ENCODE measurements around the gene HSPB7. TPM values are rescaled to one million over a fixed set of nuclear protein-coding genes. Genes with fewer than 3 reads are reported as not detected.

HSPB7 gene
- total RNA-seq, 2 experiments from 2014 or later: not detected

GRCh38 chr1:15997637-15998280 is 20.1 kb downstream of the HSPB7 start:
- no peak overlapping the region for H3K27ac Mint-ChIP-seq
- intact Hi-C loops (cut with micrococcal nuclease): loop anchor here (2.0 kb wide), 1 partner anchor 207 kb away; no protein-coding TSS in a partner anchor
- H3K4me1 Mint-ChIP-seq (ENCODE audit: low read depth): no peaks in the 10 kb centered on the region
- TF ChIP-seq CTCF (IDR thresholded peaks at IDR 0.05): no peak
- H3K4me3 Mint-ChIP-seq: no peak overlapping the region
- no peak for ATAC-seq
- no peaks in the 10 kb centered on the region for H3K36me3 Mint-ChIP-seq (ENCODE audit: low read depth)
- ChIA-PET CTCF (interaction anchor here (0.8 to 2.1 kb wide), 4 partner anchors 10 to 206 kb away, joined by 3 to 9 read pairs (median 4); no protein-coding TSS in a partner anchor), POLR2A (interaction anchor here (0.7 kb wide), 1 partner anchor 149 kb away, joined by 3 read pairs; no protein-coding TSS in a partner anchor)
- no peaks in the 10 kb centered on the region for H3K9me3 Mint-ChIP-seq
- no peak for DNase-seq
- peaks cover 3% of the 10 kb centered on the region for H3K27me3 Mint-ChIP-seq

- intact Hi-C loops (cut with micrococcal nuclease): loop anchor here (2.0 kb wide), 1 partner anchor 206 kb away; no protein-coding TSS in a partner anchor
Measured at GRCh38 chr1:15997076-15997585, 20.7 kb downstream of the HSPB7 start.

DNA sequence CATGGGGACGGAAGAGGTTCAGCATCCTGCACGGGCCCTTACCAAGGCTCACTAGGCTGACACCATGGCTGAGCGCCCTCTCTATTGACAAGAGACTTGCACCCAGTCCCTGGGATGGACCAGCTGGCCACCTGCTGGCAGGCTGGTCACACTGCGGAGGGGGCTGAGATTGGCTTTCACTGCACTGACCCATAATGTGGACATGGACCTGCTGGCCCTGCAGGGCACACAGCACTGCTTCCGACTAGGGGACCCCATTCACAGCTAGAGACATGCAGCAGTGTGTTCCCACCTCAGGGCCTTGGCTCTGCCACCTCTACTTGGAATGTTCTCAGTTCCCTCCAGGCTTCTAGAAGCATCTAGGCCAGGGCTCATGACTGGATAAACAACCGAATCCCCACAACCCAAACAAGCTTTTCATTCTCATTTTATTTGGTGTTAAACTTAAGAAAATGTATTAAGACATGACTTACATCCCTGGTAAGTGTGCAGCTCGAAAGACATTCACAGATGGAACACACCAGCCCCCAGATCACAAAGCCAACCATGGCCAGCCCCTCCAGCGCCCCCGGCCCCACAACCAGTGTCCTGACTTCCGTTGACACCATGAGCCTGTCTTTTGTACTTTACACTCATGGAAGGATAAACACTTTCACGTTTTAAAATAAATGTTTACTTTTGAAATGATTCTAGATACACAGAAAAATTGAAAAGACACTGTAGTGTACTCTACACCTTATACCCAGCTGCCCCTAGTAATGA is 23.1 kb downstream of the HSPB7 start:
- peak; percentile 70 for DNase-seq
- Mint-ChIP-seq H3K36me3 (ENCODE audit: low read depth) (no peaks in the 10 kb centered on the region), H3K9me3 (no peaks in the 10 kb centered on the region), H3K27me3 (no peaks in the 10 kb centered on the region), H3K4me3 (no peak overlapping the region), H3K27ac (no peak overlapping the region), H3K4me1 (ENCODE audit: low read depth) (no peaks in the 10 kb centered on the region)
- TF ChIP-seq CTCF (IDR thresholded peaks at IDR 0.05): peak; percentile 68
- intact Hi-C loops (cut with micrococcal nuclease): loop anchor here (5.0 kb wide), 1 partner anchor 192 kb away; no protein-coding TSS in a partner anchor
- peak; percentile 97 for ATAC-seq
- ChIA-PET CTCF (interaction anchor here (0.7 to 2.5 kb wide), 10 partner anchors 13 to 203 kb away, joined by 3 to 12 read pairs (median 4); partner anchors contain the start of gene ZBTB17), POLR2A (no interaction called here)

More at GRCh38 chr1:15997076-15997585, 20.7 kb downstream of the HSPB7 start:
- no peak overlapping the region for H3K27ac Mint-ChIP-seq
- H3K27me3 Mint-ChIP-seq: peaks cover 3% of the 10 kb centered on the region
- H3K4me3 Mint-ChIP-seq: no peak overlapping the region
- ChIA-PET CTCF (interaction anchor here (0.8 to 2.1 kb wide), 3 partner anchors 13 to 206 kb away, joined by 3 to 9 read pairs (median 5); no protein-coding TSS in a partner anchor), POLR2A (no interaction called here)
- no peak for TF ChIP-seq CTCF (IDR thresholded peaks at IDR 0.05)
- ATAC-seq (no peak), DNase-seq (no peak)
- H3K4me1 Mint-ChIP-seq (ENCODE audit: low read depth): no peaks in the 10 kb centered on the region
- H3K9me3 Mint-ChIP-seq: no peaks in the 10 kb centered on the region
- H3K36me3 Mint-ChIP-seq (ENCODE audit: low read depth): no peaks in the 10 kb centered on the region

- H3K27me3 Mint-ChIP-seq: no peaks in the 10 kb centered on the region
- H3K9me3 Mint-ChIP-seq: no peaks in the 10 kb centered on the region
- ATAC-seq (no peak), DNase-seq (no peak)
- ChIA-PET POLR2A (no interaction called here), CTCF (interaction anchor here (0.6 to 2.5 kb wide), 6 partner anchors 16 to 202 kb away, joined by 3 to 12 read pairs (median 6); partner anchors contain the start of gene ZBTB17)
- no peak overlapping the region for H3K27ac Mint-ChIP-seq
- intact Hi-C loops (cut with micrococcal nuclease): loop anchor here (5.0 kb wide), 1 partner anchor 192 kb away; no protein-coding TSS in a partner anchor
- TF ChIP-seq CTCF (IDR thresholded peaks at IDR 0.05): no peak
- no peak overlapping the region for H3K4me3 Mint-ChIP-seq
- no peaks in the 10 kb centered on the region for H3K36me3 Mint-ChIP-seq (ENCODE audit: low read depth)
- no peaks in the 10 kb centered on the region for H3K4me1 Mint-ChIP-seq (ENCODE audit: low read depth)
Measured at GRCh38 chr1:15994081-15994480, 23.8 kb downstream of the HSPB7 start.

Data from activated CD8-positive, alpha-beta T cell treated with anti-CD3 and anti-CD28 coated beads for 36 hours (primary cell).